Heart right ventricle (tissue), 16 donors: ENCODE measurements around the gene PCDHA7. TPM values are rescaled to one million over a fixed set of nuclear protein-coding genes. Genes with fewer than 3 reads are reported as not detected.
"Not testable (repeated sequence)": the region's sequence is repeated elsewhere in the genome, so short reads cannot be mapped to it uniquely, and the experiment has no call there.

ENCODE experiments used
- ATAC-seq, 8 donors: fragments of 200-7000 bp; cut with Tn5 transposase; one replicate each; pipeline ENCODE4 v1.9.1; 2020; ENCODE audit warnings: mild to moderate bottlenecking in 8 of 8, moderate library complexity in 8 of 8, moderate number of reproducible peaks in 1 of 8
- DNase-seq, 2 donors: peaks; one replicate each; pipeline ENCODE4 v3.0.0-alpha.2; 2020
- H3K27ac ChIP-seq, 10 donors: fragments of 200-600 bp; sonication (generic) in 2 of 10; one replicate each; pipeline versions ENCODE4 v1.5.0 to v1.8.0; 2020 to 2022; ENCODE audit warnings: mild to moderate bottlenecking in 3 of 10
- H3K27me3 ChIP-seq, 7 donors: fragments of 200-600 bp; one replicate each; pipeline ENCODE4 v1.8.0; 2021 to 2022; ENCODE audit warnings: mild to moderate bottlenecking in 2 of 7
- H3K36me3 ChIP-seq, 9 donors: fragments of 200-600 bp; sonication (generic) in 1 of 9; one replicate each; pipeline versions ENCODE4 v1.5.0 to v1.8.0; 2020 to 2022; ENCODE audit warnings: mild to moderate bottlenecking in 2 of 9
- H3K4me1 ChIP-seq, 9 donors: fragments of 200-600 bp; sonication (generic) in 1 of 9; one replicate each; pipeline versions ENCODE4 v1.5.0 to v1.8.0; 2020 to 2022; ENCODE audit warnings: mild to moderate bottlenecking in 4 of 9
- H3K4me3 ChIP-seq, 10 donors: fragments of 200-600 bp; sonication (generic) in 2 of 10; one replicate each; pipeline versions ENCODE4 v1.5.0 to v1.8.0; 2020 to 2022; ENCODE audit warnings: mild to moderate bottlenecking in 7 of 10, moderate library complexity in 2 of 10
- H3K9me3 ChIP-seq, 11 donors: fragments of 200-600 bp in 10 of 11; sonication (generic) in 2 of 11; one replicate each; pipeline versions ENCODE4 v1.5.0 to v1.8.0; 2013 to 2022; ENCODE audit warnings: mild to moderate bottlenecking in 2 of 11, control low read depth in 1 of 11, moderate library complexity in 1 of 11
- WGBS, 2 donors: extraction: QIAGEN DNeasy Blood & Tissue Kit; methylation state at CpG; one replicate each; pipeline ENCODE4 v1.1.7; 2013; ENCODE audit warnings: inconsistent platforms in 1 of 2; 5-methylcytosine and 5-hydroxymethylcytosine counted together
- intact Hi-C, 10 donors: fragments of 100-400 bp; cut with DNase I; formaldehyde crosslinking; loops; one replicate each; pipeline versions ENCODE4 v1.11.1 to v1.14.2; 2022
- polyA plus RNA-seq, 2 donors: library from polyadenylated mRNA; stranded (reverse); fragments of 200-250 nt; gene quantifications; one replicate each; pipeline ENCODE4 v1.2.3, GENCODE V29; 2013
- total RNA-seq, 10 donors: library from RNA; stranded (reverse); fragmentation: NEBNext Ultra II Directional in 3 of 10; extraction: Animal tissue kit (Norgen Biotek cat#: 25700) in 3 of 10; gene quantifications; one replicate each; pipeline versions ENCODE4 v1.2.1 to v1.2.4, GENCODE V29; 2021 to 2023
- TF ChIP-seq, protein P1 (sequence below), 9 donors: fragments of 200-600 bp; sonication (generic) in 2 of 9; IDR thresholded peaks; one replicate each; pipeline versions ENCODE4 v1.5.0 to v1.8.0; 2021 to 2022; ENCODE audit warnings: antibody characterized with exemption in 9 of 9, mild to moderate bottlenecking in 5 of 9, moderate library complexity in 1 of 9
- donor health status: Arrhythmogenic right ventricular cardiomyopathy.
- donor health status: ischemic (EF 13 %, LVEDD 7.1; RV severe dilation, severe dysfunction).
- donor health status: healthy with polysubstance abuse.
- donor health status: DM: no; HTN: yes; CAD: no.
- donor health status: DM: no; HTN: no; CAD: no.
- donor health status: ischemic (EF 25% LVEDD 6.9; RV normal size, moderate dysfunction).
- donor health status: ischemic (EF 25% LVEDD 5.7; RV mildly dilated, moderate dysfunction).
- donor health status: healthy.
- donor health status: DM: yes; HTN: yes; CAD: no.
- donor health status: Ischemic cardiomyopathy.
- donor health status: ischemic (EF 35%, LVEDD 5.7; RV mildly dilated, moderate dysfunction).
- donor health status: nonischemic (EF 11% LVEDD 7.7; RV severe dilation, severe dysfunction).
- donor health status: DM: yes; HTN: yes; CAD: no.
- donor health status: PGD.
- donor health status: ischemic (EF 29% LVEDD 5.4; RV normal size, mild dysfunction).
- donor health status: nonischemic (EF 23%, LVEDD 6.1; RV moderate dilation, normal function).

PCDHA7 gene
- total and polyA plus RNA-seq, 12 donors: 0.01 to 0.15 (median 0.09) TPM; not detected in 8

DNA sequence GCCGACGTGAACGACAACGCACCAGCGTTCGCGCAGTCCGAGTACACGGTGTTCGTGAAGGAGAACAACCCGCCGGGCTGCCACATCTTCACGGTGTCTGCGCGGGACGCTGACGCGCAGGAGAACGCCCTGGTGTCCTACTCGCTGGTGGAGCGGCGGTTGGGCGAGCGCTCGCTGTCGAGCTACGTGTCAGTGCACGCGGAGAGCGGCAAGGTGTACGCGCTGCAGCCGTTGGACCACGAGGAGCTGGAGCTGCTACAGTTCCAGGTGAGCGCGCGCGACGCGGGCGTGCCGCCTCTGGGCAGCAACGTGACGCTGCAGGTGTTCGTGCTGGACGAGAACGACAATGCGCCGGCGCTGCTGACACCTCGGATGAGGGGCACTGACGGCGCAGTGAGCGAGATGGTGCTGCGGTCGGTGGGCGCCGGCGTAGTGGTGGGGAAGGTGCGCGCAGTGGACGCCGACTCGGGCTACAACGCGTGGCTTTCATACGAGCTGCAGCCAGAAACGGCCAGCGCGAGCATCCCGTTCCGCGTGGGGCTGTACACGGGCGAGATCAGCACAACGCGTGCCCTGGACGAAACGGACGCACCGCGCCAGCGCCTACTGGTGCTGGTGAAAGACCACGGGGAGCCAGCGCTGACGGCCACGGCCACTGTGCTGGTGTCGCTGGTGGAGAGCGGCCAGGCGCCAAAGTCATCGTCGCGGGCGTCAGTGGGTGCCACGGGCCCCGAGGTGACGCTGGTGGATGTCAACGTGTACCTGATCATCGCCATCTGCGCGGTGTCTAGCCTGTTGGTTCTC lies 16.0 kb downstream of the PCDHA7 start:
- Histone ChIP-seq H3K27me3 (peaks cover 0 to 89% (median 49%) of the 10 kb centered on the region in 7 donors), H3K9me3 (peaks cover 0 to 44% (median 5%) of the 10 kb centered on the region in 11 donors)
- H3K36me3 ChIP-seq, ATAC-seq, DNase-seq, H3K4me3 ChIP-seq, H3K4me1 ChIP-seq, H3K27ac ChIP-seq, intact Hi-C loops: not testable (repeated sequence)
- WGBS, 2 donors: 33 to 39% methylated on average over 52 to 101 of the region's 101 CpGs

DNA sequence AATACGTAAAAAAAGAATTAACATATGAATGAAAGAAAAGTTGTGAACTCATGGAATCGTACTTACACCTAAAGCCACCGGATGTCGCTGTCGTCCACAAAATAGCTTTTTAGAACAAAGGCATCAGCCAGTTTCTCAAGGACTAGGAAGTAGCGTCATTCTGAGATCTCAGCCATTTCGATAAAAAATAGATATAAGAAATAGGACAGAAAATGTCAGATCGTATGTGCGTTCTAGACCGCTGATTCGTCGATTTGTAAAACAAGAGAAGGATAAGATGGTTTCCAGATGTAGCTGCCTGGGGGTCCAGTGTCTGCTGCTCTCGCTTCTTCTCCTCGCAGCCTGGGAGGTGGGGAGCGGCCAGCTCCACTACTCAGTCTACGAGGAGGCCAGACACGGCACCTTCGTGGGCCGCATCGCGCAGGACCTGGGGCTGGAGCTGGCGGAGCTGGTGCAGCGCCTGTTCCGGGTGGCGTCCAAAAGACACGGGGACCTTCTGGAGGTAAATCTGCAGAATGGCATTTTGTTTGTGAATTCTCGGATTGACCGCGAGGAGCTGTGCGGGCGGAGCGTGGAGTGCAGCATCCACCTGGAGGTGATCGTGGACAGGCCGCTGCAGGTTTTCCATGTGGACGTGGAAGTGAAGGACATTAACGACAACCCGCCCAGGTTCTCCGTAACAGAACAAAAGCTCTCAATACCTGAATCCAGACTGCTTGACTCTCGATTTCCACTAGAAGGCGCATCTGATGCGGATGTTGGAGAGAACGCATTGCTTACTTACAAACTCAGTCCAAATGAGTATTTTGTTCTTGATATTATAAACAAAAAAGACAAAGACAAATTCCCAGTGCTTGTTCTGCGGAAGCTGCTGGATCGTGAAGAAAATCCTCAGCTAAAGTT lies 22.0 kb downstream of the PCDHA7 start, which contains the start of gene PCDHA10:
Gene PCDHA10, plus strand, starts transcription at position 126 of the 903 bp plus-strand sequence. Its CDS starts 152 bp downstream, at position 278.
- no peaks in the 10 kb centered on the region for H3K36me3 ChIP-seq
- no peak within 1 kb of the TSS for H3K27ac ChIP-seq
- H3K9me3 ChIP-seq: peaks cover 0 to 49% (median 18%) of the 10 kb centered on the region in 11 donors
- H3K27me3 ChIP-seq: peaks cover 0 to 94% (median 28%) of the 10 kb centered on the region in 7 donors
- intact Hi-C loops: loop anchor here in 1 of 10 donors (1.0 kb wide), 1 partner anchor 11 kb away; no protein-coding TSS in a partner anchor
- WGBS, 2 donors: 14 to 17% methylated on average over 40 to 44 of the region's 44 CpGs
- TF ChIP-seq, protein P1, sequence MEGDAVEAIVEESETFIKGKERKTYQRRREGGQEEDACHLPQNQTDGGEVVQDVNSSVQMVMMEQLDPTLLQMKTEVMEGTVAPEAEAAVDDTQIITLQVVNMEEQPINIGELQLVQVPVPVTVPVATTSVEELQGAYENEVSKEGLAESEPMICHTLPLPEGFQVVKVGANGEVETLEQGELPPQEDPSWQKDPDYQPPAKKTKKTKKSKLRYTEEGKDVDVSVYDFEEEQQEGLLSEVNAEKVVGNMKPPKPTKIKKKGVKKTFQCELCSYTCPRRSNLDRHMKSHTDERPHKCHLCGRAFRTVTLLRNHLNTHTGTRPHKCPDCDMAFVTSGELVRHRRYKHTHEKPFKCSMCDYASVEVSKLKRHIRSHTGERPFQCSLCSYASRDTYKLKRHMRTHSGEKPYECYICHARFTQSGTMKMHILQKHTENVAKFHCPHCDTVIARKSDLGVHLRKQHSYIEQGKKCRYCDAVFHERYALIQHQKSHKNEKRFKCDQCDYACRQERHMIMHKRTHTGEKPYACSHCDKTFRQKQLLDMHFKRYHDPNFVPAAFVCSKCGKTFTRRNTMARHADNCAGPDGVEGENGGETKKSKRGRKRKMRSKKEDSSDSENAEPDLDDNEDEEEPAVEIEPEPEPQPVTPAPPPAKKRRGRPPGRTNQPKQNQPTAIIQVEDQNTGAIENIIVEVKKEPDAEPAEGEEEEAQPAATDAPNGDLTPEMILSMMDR (IDR thresholded peaks at IDR 0.05): peak in 4 of 9 donors; percentile 8 to 47 (median 19)
- no peaks in the 10 kb centered on the region for H3K4me1 ChIP-seq
- ATAC-seq (no peak), DNase-seq (no peak)
- H3K4me3 ChIP-seq: peak within 1 kb of the TSS in 6 of 10 donors; percentile 7 to 43 (median 16)

DNA sequence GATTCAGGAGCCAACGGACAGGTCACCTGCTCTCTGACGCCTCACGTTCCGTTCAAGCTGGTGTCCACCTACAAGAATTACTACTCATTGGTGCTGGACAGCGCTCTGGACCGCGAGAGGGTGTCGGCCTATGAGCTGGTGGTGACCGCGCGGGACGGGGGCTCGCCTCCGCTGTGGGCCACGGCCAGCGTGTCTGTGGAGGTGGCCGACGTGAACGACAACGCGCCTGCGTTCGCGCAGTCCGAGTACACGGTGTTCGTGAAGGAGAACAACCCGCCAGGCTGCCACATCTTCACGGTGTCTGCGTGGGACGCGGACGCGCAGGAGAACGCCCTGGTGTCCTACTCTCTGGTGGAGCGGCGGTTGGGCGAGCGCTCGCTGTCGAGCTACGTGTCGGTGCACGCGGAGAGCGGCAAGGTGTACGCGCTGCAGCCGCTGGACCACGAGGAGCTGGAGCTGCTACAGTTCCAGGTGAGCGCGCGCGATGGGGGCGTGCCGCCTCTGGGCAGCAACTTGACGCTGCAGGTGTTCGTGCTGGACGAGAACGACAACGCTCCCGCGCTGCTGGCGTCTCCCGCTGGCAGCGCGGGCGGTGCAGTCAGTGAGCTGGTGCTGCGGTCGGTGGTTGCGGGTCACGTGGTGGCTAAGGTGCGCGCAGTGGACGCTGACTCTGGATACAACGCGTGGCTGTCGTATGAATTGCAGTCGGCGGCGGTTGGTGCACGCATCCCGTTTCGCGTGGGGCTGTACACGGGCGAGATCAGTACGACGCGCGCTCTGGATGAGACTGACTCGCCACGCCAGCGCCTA lies 23.3 kb downstream of the PCDHA7 start:
- H3K4me1 ChIP-seq: no peaks in the 10 kb centered on the region
- no peak overlapping the region for H3K4me3 ChIP-seq
- TF ChIP-seq, protein P1 (IDR thresholded peaks at IDR 0.05): no peak
- peaks cover 0 to 56% (median 18%) of the 10 kb centered on the region in 11 donors for H3K9me3 ChIP-seq
- H3K36me3 ChIP-seq: no peaks in the 10 kb centered on the region
- WGBS, 2 donors: 39 to 60% methylated on average over 36 to 94 of the region's 94 CpGs
- intact Hi-C loops: no loop called here
- ATAC-seq (no peak), DNase-seq (no peak)
- H3K27ac ChIP-seq: no peak overlapping the region
- H3K27me3 ChIP-seq: peaks cover 0 to 94% (median 39%) of the 10 kb centered on the region in 7 donors

DNA sequence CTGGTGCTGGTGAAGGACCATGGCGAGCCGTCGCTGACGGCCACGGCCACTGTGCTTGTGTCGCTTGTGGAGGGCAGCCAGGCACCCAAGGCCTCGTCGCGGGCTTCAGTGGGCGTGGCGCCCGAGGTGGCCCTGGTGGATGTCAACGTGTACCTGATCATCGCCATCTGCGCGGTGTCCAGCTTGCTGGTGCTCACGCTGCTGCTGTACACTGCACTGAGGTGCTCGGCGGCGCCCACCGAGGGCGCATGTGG lies 23.8 kb downstream of the PCDHA7 start:
- DNase-seq (no peak), ATAC-seq (no peak)
- Histone ChIP-seq H3K9me3 (peaks cover 0 to 62% (median 18%) of the 10 kb centered on the region in 11 donors), H3K27me3 (peaks cover 0 to 94% (median 44%) of the 10 kb centered on the region in 7 donors), H3K4me3 (no peak overlapping the region), H3K36me3 (no peaks in the 10 kb centered on the region), H3K4me1 (no peaks in the 10 kb centered on the region), H3K27ac (no peak overlapping the region)
- WGBS, 2 donors: 46 to 47% methylated on average over 18 to 22 of the region's 22 CpGs
- intact Hi-C loops: no loop called here
- TF ChIP-seq, protein P1 (IDR thresholded peaks at IDR 0.05): no peak
